IPS-15b (cell line): ENCODE data around the gene TRIM54.
"Not testable (repeated sequence)": the region's sequence is repeated elsewhere in the genome, so short reads cannot be mapped to it uniquely, and the experiment has no call there.

Experiments
- H3K27me3 ChIP-seq: one replicate; pipeline ENCODE4 v1.6.1; 2013; ENCODE audit warnings: low read length; ENCODE audit not compliant: control insufficient read depth, insufficient read depth
- H3K36me3 ChIP-seq: one replicate; pipeline ENCODE4 v1.6.1; 2013; ENCODE audit warnings: low read length; ENCODE audit not compliant: control insufficient read depth, insufficient read depth
- H3K4me1 ChIP-seq: one replicate; pipeline ENCODE4 v1.6.1; 2013; ENCODE audit warnings: mild to moderate bottlenecking, low read length; ENCODE audit not compliant: control insufficient read depth, insufficient read depth
- H3K4me3 ChIP-seq: one replicate; pipeline ENCODE4 v1.5.1; 2013; ENCODE audit warnings: low read depth, low read length
- H3K9ac ChIP-seq: one replicate; pipeline ENCODE4 v1.6.1; 2013; ENCODE audit warnings: low read depth, mild to moderate bottlenecking, low read length
- H3K9me3 ChIP-seq: one replicate; pipeline ENCODE4 v1.6.1; 2013; ENCODE audit warnings: mild to moderate bottlenecking, low read length; ENCODE audit not compliant: control insufficient read depth, insufficient read depth

Gene TRIM54

GRCh38 chr2:27322766-27323595 is 40.8 kb downstream of the TRIM54 start, which contains the start of gene MPV17:
MPV17 (minus strand) TSS chr2:27323097; CDS start chr2:27322517, 580 bp downstream.
- peaks cover 16% of the 10 kb centered on the region for H3K36me3 ChIP-seq
- peak within 1 kb of the TSS; percentile 98 for H3K9ac ChIP-seq
- H3K9me3 ChIP-seq: no peaks in the 10 kb centered on the region
- no peaks in the 10 kb centered on the region for H3K27me3 ChIP-seq
- H3K4me1 ChIP-seq: peaks cover 10% of the 10 kb centered on the region
- peak within 1 kb of the TSS; percentile 99 for H3K4me3 ChIP-seq

DNA sequence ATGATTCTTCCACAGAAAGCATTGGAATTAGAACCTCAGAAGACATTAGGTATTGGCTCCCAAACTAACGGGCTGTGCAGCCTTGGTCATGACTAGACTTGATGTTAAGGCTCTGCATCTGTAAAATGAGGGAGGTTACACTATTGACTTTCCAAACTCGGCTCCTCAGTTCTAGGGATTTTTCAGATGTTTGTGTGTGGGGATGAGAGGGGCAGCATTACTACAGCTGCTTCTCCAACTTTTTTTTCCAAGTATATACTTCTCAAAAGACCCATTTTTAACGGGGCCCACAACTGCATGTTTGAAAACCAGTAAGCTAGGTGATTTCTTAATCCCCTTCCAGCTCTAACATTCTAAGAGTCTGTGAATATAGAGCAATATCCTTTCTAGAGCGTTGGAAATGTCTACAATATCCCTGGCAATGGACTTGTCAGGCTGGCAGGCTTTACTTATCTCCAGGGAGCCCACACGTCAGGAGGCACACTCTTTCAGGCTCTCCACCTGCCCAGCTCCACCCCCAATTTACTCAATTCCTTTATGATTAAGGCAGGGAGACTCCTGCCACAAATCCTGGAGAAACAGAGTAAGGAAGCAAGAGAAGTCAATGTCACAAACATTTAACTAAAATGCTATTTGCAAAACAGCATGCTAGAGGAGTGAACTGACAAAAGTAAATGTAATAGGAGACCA is 41.5 kb downstream of the TRIM54 start:
- Histone ChIP-seq H3K27me3 (no peaks in the 10 kb centered on the region), H3K36me3 (peaks cover 23% of the 10 kb centered on the region), H3K9me3 (no peaks in the 10 kb centered on the region), H3K4me1 (peaks cover 10% of the 10 kb centered on the region), H3K4me3 (peak overlapping the region; percentile 99), H3K9ac (peak overlapping the region; percentile 98)

- Histone ChIP-seq H3K9me3 (no peaks in the 10 kb centered on the region), H3K36me3 (peaks cover 32% of the 10 kb centered on the region), H3K4me3 (no peak overlapping the region), H3K4me1 (peaks cover 10% of the 10 kb centered on the region), H3K27me3 (no peaks in the 10 kb centered on the region), H3K9ac (no peak overlapping the region)
Observed at GRCh38 chr2:27324720-27325119, 42.5 kb downstream of the TRIM54 start.

GRCh38 chr2:27335311-27335710 is 53.1 kb downstream of the TRIM54 start:
- Histone ChIP-seq H3K4me3 (no peak overlapping the region), H3K9ac (no peak overlapping the region), H3K9me3 (no peaks in the 10 kb centered on the region), H3K36me3 (peaks cover 50% of the 10 kb centered on the region), H3K27me3 (no peaks in the 10 kb centered on the region), H3K4me1 (no peaks in the 10 kb centered on the region)

DNA sequence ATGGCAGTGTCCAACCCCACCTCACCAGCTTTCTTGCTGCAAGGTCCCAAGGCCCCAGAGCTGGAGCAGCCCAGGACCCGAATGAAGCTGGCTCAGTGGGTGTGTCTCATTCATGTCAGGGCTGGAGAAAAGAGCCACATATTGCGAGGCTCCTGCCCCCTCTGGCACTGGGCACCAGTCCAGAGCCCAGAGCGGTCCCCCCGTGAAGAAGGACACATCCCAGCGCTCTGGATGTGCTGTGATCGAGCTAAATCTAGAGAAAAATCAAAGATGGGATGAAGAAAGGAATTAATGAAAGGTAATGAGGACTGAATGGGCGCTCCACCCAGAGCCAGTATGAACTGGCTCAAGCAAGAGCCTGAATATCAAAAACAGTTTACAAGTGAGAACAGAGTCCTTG is 53.9 kb downstream of the TRIM54 start:
- no peaks in the 10 kb centered on the region for H3K27me3 ChIP-seq
- no peaks in the 10 kb centered on the region for H3K4me1 ChIP-seq
- H3K4me3 ChIP-seq: no peak overlapping the region
- peaks cover 50% of the 10 kb centered on the region for H3K36me3 ChIP-seq
- H3K9ac ChIP-seq: no peak overlapping the region
- H3K9me3 ChIP-seq: no peaks in the 10 kb centered on the region

DNA sequence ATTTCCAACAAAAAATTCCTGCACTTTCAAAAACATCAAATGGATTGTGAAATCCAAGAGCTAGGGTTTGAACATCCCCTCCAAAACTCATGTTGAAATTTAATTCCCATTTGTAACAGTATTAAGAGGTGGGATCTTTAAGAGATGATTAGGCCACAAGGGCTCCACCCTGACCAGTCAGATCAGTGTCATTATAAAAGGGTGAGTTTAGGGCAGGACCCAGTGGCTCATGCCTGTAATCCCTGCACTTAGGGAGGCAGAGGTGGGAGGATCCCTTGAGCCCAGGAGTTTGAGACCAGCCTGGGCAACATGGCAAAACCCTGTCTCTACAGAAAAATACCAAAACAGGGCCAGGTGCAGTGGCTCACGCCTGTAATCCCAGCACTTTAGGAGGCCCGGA is 65.4 kb downstream of the TRIM54 start:
- H3K4me3 ChIP-seq: no peak overlapping the region
- peaks cover 3% of the 10 kb centered on the region for H3K36me3 ChIP-seq
- H3K27me3 ChIP-seq: no peaks in the 10 kb centered on the region
- peaks cover 1% of the 10 kb centered on the region for H3K4me1 ChIP-seq
- H3K9ac ChIP-seq: no peak overlapping the region
- H3K9me3 ChIP-seq: no peaks in the 10 kb centered on the region

- Histone ChIP-seq H3K27me3 (no peaks in the 10 kb centered on the region), H3K36me3 (no peaks in the 10 kb centered on the region), H3K4me3 (no peak overlapping the region), H3K9ac (no peak overlapping the region), H3K9me3 (no peaks in the 10 kb centered on the region), H3K4me1 (peaks cover 5% of the 10 kb centered on the region)
Observed at GRCh38 chr2:27350106-27350693, 68.0 kb downstream of the TRIM54 start.

DNA sequence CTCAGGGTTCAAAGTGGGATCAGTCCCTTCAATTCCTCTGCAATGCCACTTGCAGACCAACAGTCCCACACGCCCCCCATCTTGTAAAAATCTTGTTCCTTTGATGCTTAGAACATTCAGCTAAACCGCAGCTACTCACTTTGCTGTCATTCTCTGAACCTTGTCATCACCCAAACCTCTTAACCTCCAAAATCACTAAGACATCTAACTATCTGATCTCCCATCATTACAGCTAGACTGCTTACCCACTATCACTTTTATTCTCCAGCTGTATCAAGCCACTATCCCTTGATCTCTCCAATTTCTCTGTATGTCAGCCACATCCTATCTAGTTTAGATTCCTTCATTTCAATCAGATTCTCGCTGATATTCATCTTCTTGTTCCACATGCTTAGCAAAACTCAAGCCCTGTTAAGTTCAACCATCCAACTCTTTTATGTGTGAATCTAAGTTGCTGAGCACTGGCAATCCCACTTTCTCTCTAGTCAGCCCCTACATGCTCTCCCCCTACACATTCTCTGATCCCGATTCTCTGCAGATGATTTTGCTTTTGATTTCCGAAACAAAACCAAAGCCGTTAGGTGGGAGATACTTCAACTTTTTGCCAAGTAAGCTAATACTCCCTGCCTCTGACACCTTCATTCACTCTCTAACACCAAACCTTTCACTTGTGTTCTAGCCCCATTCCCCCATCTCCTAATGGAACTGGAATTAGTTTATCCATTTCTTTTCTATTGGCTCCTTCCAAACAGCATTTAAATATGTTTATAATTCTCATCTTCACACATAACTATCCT is 69.8 kb downstream of the TRIM54 start:
- Histone ChIP-seq H3K9me3 (no peaks in the 10 kb centered on the region), H3K27me3 (no peaks in the 10 kb centered on the region)

DNA sequence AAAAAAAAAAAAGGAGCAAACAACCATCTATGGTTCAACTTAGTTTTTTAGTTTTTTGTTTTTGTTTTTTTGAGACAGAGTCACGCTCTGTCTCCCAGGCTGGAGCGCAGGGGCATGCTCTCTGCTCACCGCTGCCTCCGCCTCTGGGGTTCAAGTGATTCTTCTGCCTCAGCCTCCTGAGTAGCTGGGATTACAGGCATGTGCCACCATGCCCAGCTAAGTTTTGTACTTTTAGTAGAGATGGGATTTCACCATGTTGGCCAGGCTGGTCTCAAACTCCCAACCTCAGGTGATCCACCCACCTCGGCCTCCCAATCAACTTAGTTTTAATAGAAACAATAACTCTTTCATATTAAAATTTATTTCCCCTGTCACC is 71.1 kb downstream of the TRIM54 start:
- not testable (repeated sequence) for H3K4me3 ChIP-seq, H3K9me3 ChIP-seq, H3K36me3 ChIP-seq, H3K9ac ChIP-seq, H3K4me1 ChIP-seq, H3K27me3 ChIP-seq

More for the DNA sequence above, 69.8 kb downstream of the TRIM54 start:
- H3K9ac ChIP-seq: no peak overlapping the region
- no peaks in the 10 kb centered on the region for H3K36me3 ChIP-seq
- H3K4me1 ChIP-seq: peaks cover 5% of the 10 kb centered on the region
- H3K4me3 ChIP-seq: no peak overlapping the region

DNA sequence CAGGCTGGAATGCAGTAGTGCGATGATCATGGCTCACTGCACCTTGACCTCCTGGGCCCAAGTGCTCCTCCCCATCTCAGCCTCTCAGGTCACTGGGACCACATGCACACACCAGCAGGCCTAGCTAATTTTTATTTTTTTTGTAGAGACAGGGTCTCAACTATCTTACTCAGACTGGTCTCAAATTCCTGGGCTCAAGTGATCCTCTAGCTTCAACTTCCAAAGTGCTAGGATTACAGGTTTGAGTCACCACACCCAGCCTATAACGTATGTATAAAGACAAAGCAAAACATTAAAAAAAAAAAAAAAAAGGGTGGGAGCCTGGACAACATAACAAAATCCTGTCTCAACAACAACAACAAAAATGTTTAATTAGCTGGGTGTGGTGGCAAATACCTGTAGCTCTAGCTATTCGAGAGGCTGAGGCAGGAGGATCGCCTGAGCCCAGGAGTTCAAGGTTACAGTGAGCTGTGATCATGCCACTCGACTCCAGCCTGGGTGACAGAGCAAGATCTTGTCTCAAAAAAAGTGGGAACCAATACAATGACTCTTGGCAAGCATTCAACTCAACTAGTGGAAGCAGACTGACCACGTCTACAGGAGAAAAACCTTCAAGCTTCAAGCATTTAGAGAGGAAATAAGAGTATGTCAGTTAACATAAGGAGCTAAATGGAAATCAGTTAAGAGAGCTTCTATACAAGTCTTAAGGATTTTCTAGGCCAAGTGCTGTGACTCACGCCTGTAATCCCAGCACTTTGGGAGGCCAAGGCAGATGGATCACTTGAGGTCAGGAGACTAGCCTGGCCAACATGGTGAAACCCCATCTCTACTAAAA is 71.8 kb downstream of the TRIM54 start:
- no peaks in the 10 kb centered on the region for H3K9me3 ChIP-seq
- H3K36me3 ChIP-seq: no peaks in the 10 kb centered on the region
- H3K4me1 ChIP-seq: peaks cover 5% of the 10 kb centered on the region
- no peaks in the 10 kb centered on the region for H3K27me3 ChIP-seq
- H3K9ac ChIP-seq: no peak overlapping the region
- H3K4me3 ChIP-seq: no peak overlapping the region

GRCh38 chr2:27354597-27354927 is 72.3 kb downstream of the TRIM54 start:
- Histone ChIP-seq H3K9ac (no peak overlapping the region), H3K4me1 (peaks cover 5% of the 10 kb centered on the region), H3K27me3 (no peaks in the 10 kb centered on the region), H3K9me3 (no peaks in the 10 kb centered on the region), H3K4me3 (no peak overlapping the region), H3K36me3 (no peaks in the 10 kb centered on the region)
